GM08714 (cell line): ENCODE data around the gene MTNR1A.

Source experiments
- H3K4me3 ChIP-seq: fragments of 200-500 bp; sonication (Bioruptor generic); 2 replicates; pipeline ENCODE4 v1.5.1; 2014; ENCODE audit warnings: mild to moderate bottlenecking, low read length, inconsistent platforms
- ZNF274 ChIP-seq: IDR thresholded peaks from 2 replicates; pipeline ENCODE4 v1.6.1; 2012; ENCODE audit warnings: mild to moderate bottlenecking, low read depth, low read length

MTNR1A gene

DNA sequence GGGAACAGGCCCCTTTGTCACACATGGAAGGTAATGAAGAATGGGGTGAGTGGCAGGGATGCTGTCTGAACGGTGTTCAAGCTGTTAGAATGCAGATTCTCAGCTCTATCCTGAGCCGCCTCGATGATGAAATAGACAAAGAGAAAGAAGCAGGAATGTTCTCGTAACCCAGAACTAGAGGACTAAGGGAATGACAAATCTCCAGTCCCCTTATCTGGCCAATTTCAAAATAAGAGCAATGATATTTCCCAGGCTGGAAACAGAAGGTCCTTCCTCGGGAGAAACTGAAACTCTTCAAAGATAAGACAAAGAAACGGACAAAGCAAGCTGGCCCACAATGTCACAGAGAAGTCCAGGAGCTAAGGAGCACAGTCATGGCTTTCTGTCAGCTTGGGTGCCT, 29.5 kb upstream of the MTNR1A start:
- H3K4me3 ChIP-seq: no peak overlapping the region
- no peak for TF ChIP-seq ZNF274

DNA sequence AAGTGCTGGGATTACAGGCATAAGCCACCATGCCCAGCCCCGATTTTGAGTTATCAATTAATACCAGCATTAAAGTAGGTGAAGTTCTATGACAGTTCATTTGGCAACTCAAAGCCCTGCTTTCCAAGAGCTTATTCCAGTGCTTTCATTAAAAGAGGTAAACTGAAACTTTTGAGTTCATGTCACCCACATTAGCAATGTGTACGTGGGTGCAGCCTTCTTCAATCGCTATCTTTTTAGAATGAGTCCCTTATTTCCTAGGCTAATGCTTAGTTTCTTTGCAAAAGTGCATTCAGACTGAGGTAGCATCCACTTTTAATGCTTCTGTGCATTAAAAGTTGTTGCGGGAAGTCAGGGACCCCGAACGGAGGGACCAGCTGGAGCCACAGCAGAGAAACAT, 26.1 kb upstream of the MTNR1A start:
- H3K4me3 ChIP-seq: no peak overlapping the region
- no peak for TF ChIP-seq ZNF274

DNA sequence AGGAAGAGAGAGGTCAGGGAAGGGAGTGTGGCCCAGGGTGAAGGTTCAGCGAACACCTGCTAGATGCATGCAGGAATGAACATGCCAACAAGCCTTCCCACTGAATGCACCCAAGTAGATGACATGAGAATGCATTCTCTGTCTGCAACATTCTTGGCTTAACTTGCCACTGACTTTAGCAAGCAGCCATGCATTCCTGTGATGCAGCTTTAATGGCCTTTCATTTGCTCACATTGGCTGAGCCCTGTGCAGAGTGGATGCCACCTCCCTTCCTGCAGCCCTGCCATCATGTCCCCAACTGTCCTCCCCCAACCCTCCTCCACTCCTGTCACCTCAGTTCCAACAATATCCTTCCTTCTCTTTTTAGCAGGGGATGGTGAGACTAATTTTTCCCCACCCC, 25.3 kb upstream of the MTNR1A start:
- TF ChIP-seq ZNF274: no peak
- no peak overlapping the region for H3K4me3 ChIP-seq

DNA sequence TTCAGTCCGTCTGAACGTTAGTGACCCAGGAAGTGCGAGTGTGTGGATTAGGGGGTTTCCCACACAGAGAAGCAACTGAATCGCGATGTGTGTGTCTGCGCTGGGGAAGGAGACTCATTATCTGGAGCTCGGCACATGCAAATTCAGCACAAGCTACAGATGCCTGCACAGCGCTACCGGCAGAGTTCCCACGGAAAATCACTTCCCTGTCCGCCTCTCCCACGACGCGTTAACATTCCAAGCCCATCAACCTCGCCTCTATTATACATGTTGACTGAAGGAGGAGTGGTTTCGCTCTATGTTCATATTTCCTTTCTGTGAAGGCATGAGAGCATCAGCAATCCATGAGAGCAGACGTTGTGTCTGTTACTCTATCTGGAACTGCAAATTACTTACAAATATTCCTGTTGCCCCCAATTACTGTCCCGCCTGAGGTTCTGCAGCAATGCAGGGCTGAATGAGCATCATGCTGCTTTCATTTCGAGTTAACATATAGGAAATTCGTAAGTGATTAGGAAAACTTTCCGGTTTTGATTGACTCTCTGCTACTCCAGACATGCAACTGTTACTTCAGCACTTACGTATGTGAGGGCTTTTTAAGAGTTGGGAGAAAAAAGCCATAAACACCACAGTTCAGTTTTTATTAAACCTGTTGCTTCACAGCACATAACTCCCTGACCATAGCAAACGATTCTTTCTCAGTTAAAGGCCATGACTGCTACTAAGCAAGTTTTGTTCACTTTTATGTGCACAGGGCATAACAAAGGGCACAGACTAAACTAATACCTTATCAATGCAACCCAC, 15.0 kb upstream of the MTNR1A start:
- no peak for TF ChIP-seq ZNF274
- no peak overlapping the region for H3K4me3 ChIP-seq

DNA sequence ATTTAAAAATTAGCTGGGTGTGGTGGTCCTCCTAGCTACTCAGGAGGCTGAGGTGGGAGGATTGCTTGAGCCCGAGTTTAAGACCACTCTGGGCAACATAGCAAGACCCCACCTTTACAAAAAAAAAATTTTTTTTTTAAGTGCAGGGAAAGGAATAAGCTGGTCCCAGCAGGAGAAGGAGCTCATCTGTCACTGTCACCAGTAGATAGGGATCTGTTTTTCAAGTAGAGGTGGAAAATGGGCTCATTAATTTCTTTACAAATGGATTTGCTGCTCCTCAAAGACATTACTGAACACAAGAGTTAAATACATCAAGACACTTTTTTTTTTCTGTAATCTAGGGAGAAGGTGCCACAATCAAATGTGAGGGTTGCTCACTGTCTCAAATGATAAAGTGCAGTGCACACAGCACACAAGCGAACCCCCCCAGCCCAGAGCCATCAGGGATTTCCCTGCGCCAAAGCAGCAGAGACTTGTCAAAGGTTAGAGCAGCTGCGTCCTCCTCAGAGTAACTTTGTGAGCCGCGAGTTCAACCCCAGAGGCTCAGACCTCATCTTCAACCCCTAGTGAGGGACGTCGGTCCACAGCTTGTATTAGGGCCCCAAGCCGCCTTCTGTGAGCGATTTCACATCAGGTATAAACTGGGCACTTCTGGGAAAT, 14.3 kb upstream of the MTNR1A start:
- no peak overlapping the region for H3K4me3 ChIP-seq
- no peak for TF ChIP-seq ZNF274

DNA sequence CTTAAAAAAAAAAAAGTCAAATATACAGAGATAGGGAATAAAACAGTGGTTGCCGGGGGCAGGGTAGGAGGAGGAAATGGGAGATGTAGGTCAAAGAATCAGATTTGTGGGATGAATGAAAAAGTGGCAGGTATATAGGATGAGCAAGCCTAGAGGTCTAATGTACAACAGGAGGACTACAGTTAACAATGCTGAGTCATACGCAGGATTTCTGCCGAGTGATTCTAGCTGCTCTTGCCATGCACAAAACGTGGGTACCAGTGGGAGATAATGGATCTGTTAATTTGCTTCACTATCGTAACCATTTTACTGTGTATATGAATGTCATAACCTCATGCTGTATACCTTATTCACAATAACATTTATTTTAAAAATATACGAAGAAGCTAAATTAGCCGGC, 10.7 kb upstream of the MTNR1A start:
- H3K4me3 ChIP-seq: no peak overlapping the region
- no peak for TF ChIP-seq ZNF274

DNA sequence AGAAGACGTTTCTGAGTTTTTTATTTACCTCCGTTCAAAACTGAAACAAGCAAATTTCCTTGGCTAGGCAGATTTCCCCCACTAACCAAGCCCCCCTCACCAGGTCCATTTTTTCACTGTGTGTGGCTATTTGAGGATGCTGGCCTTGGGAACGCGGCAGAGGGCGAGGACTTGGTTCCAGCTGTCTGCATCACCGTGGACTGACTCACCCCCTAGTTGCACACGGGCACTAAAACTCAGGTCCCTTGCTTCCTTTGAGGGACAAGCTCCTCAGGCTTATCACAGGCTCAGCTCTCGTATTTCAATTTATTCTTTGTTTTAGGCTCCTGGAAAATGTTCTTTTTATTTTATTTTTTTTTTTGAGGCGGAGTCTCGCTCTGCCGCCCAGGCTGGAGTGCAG, 8.4 kb upstream of the MTNR1A start:
- H3K4me3 ChIP-seq: no peak overlapping the region
- no peak for TF ChIP-seq ZNF274

DNA sequence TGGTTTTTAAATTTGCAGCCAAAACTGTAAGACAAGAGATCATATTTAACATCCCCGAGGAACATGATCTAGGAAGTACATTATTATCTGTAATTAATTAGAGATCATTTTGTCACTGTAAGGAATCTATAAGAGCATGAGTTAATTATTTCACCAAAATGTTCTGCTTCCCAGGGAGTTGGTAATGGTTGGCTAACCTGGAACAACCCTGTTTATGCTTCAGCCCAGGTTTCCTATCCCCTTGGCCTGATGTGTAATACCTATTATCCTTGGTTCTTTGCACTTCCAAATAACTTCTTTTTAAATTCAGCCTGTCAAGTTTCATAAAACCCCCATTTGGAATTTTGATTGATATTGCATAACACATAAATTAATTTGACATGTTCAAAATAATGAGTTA, 6.4 kb upstream of the MTNR1A start:
- no peak overlapping the region for H3K4me3 ChIP-seq
- no peak for TF ChIP-seq ZNF274

DNA sequence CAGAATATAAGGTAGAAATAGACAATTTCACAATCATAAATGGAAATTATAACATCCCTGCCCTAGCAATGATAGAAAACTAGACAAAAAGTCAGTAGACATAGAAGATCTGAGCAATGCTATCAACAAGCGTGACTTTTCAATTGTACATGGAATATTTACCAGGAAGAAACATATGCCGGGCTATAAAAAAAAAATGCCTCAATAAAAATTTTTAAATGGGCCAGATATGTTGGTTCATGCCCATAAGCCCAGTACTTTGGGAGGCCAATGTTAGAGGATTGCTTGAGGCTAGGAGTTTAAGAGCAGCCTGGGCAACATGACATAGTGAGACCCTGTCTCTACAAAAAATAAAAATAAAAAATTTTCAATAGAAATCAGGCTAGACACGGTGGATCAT, 5.3 kb upstream of the MTNR1A start:
- H3K4me3 ChIP-seq: no peak overlapping the region
- no peak for TF ChIP-seq ZNF274

DNA sequence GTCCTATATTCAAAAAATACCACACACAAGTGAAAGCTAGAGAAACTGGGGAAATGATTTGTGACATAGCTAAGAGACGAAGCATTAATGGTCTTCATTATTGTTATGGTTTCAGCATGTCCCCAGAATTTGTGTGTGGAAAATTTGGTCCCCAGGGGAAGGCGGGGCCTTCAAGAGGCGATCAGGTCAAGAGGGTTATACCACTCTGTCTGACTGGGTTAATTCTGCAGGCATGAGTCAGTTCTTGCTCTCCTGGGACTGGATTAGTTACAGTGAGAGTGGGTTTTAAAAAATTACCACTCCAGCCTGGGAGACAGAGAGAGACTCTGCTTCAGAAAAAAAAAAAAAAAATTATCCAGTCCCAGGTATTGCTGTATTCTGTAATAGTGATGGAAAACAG, 2.1 kb upstream of the MTNR1A start:
- H3K4me3 ChIP-seq: no peak overlapping the region
- no peak for TF ChIP-seq ZNF274

DNA sequence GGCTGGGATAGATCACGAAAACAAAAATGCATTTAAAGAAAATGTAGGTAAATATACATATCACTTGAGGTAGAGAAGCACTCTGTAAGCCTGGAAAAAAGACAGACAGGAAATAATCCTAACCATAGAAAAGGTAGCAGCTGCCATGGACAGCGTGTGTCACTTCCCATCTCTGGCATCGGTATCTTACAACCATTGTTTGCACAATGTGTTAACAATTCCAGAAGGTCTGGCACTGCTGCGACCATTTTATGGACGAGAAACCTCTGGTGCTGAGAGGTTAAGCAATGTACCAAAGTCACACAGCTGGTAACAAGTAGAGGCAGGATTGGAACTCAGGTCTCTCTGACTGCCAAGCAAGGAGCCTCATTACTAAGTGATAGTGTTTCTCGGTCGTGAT, 1.7 kb upstream of the MTNR1A start:
- H3K4me3 ChIP-seq: no peak overlapping the region
- TF ChIP-seq ZNF274: no peak

DNA sequence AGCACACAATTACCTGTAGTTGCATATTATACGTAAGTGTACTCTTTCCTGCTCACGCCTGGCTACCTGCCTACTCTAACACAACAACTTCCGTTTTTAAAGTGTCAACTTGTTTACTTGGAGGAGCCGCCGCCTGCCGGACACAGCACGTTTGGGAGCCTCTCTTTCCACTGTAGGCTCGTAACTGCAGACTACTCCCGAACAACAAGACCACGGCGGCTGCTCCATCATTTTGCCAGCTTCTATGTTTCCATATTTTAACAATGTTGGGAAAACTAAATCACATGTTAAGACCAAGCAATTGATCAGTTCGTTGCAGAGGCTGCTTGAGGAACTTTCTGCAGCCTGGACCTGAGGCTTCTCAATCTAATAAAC, 841 bp downstream of the MTNR1A start:
- TF ChIP-seq ZNF274: no peak
- no peak overlapping the region for H3K4me3 ChIP-seq

DNA sequence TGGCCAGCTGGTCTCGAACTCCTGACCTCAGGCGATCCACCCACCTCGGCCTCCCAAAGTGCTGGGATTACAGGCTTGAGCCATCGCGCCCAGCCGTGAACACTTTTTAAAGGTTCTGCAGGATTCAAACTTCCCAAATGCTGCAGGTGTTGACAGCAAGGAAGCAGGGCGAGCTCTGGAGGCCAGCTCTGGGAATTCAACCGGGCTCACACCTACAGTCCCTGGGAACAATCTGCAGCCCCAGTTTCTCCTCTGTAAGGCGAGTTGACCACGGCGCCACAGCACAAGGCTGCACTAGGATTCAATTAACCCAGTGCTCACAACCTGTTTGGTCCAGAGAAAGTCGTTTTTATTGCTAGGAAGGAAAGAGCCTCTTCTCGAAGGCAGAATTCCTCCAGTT, 1.6 kb downstream of the MTNR1A start:
- no peak for TF ChIP-seq ZNF274

DNA sequence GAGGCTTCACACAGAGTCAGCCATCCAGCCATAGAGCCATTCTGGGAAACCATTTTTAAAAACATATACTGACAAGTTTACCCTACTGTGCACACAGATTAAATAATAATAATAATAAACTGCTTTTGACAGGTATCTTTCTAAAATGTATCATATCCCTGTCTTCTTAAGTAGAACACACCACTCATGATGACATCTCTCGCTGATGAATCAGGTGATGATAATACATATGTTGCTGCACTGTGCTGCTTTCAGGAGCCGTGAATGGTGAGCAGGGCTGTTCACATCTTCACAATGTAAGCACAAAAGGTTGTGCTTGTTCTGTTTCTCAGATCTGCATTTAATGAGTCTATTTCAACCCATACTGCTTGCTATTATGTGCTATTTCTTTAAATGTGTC, 3.5 kb downstream of the MTNR1A start:
- H3K4me3 ChIP-seq: no peak overlapping the region
- TF ChIP-seq ZNF274: no peak

More for the DNA sequence above, 1.6 kb downstream of the MTNR1A start:
- H3K4me3 ChIP-seq: no peak overlapping the region

DNA sequence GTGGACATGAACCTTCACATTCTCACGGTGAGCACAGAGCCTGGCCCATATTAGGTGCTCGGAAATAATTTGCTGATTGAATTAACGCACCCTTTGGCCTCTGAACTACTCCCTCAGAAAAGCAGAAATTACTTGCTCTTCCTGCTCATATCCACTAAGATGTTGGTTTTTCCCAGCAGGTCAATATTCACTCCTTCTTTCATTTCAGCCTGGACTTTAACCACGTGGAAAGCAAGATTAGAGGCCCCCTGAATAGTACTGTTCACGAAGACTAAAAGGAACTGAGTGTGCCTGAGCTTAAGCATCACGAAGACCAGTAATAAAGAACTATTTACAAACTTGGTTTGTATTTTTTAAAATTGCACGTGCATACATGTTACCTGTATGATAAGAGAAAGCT, 9.9 kb downstream of the MTNR1A start:
- no peak overlapping the region for H3K4me3 ChIP-seq
- TF ChIP-seq ZNF274: no peak

DNA sequence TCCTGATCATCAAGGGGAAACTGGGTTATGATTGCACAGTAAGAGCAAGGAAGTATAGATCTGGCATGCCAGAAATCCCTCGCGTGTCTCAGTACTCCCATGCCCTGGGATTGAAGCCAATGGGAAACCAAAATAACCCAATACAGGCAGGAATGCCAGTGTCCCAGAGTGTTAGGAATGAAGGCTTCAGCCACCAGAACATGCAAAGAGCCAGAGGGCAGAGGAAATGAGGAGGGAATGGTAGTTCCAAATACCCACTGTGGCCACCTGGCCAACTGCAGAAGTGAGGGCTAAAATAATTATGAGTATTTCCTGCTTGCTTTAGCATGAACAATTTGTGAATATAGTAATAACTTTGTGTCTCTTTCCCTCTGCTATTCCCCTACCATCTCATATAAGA, 12.2 kb downstream of the MTNR1A start:
- no peak overlapping the region for H3K4me3 ChIP-seq
- TF ChIP-seq ZNF274: no peak

DNA sequence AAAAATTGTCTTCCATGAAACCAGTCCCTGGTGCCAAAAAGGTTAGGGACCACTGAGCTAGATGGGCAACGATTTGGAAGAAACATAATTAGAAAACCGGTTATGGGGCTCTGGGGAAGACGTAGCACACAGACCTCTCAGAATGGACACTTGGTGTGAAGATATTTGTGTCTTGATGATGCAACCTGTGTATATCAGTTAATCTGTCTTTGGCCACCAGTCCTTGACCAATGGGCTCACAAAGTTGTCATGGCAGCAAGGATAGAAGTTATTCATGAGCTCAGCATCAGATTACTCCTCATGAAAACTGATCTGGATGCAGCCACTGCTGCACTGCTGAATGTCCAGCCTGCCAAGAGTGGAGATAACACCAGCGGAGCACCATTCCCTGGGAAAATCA, 13.6 kb downstream of the MTNR1A start:
- no peak for TF ChIP-seq ZNF274
- H3K4me3 ChIP-seq: no peak overlapping the region
